Medulla oblongata (tissue), 1 donor: ENCODE measurements around the gene SYT1.
"Not testable (repeated sequence)": the region's sequence is repeated elsewhere in the genome, so short reads cannot be mapped to it uniquely, and the experiment has no call there.

Source experiments
- DNase-seq: peaks from one replicate; pipeline ENCODE4 v3.0.0-alpha.2; 2015; ENCODE audit errors: extremely low spot score

Gene SYT1

DNA sequence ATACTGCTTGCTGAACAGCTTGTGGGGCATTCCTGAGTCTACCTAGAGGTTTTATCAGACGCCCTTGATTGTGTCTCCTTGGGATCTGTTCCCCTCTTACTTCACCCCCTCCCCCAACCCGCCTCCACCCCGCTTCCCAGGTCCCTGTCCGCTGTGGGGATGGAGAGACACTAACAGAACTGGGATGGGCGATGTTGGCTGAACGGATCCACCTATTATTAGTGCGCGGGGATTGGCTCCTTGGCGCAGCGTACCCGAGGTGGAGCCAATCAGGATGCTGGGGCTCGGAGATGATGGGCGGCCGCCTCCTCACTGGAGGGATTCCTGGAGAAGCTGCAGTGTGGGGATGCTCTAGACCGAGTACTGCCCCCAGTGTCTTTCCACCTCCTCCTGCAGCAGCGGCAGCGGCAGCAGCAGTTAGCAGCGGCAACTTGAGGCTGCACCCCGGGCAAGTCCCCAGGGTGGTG is at the start of gene SYT1:
TSS of gene SYT1 (plus strand) at position 372 of the 467 bp plus-strand sequence.
- DNase-seq = peak; percentile 6

DNA sequence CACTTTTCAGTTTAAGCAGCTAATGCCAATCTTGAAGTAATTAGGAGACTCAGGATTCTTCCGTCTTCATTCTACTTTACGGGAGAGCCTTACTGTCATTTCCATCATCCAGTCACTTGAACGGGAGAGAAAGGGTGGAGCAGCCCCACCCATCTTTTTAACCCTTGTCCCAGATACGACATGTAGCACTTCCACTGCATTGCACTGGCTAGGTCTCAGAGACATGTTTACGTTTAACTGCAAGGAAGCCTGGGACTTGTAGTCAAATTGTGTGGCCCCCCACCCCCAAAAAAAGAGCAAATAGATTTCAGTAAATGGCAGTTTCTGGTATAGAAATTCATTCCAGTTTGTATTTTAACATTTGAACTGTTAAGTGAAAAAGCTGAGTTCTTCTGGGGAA is 46.1 kb upstream of the SYT1 start:
- no peak for DNase-seq

DNA sequence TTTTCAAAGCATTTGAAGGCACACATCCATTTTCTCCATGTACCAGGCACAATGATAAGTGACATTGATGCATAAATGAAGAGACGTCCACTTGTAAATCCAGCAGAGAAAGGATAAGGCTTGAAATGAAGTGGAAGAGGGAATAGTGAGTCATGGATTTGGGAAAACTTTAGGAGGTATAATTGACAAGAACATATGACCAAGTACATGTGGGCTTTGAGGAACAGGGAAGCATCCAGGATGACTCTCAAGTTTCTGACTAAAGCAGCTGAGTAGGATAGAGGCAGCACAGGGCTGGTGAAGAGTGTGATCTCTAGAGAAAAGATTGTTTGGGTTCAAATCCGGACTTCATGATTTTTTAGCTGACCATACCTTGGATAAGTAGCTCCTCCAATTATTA is 43.6 kb upstream of the SYT1 start:
- no peak for DNase-seq

DNA sequence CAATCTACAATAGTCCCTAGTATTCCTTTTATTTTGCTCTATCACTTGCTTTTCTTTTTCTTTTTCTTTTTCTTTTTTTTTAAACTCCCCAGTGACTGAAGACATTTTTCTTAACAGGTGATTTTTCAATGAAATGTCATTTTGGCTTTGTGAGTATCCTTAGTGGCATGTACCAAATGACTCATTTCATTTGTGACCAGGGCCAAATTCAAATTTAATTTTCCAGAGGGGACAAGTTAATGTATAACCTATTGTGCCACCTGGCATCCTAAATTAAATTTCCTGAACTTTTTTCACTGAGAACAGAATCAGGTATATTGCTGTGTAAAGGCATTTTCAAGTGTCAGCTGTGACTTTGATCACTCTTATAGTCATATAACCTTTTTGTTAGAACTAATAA is 39.7 kb upstream of the SYT1 start:
- DNase-seq = no peak

DNA sequence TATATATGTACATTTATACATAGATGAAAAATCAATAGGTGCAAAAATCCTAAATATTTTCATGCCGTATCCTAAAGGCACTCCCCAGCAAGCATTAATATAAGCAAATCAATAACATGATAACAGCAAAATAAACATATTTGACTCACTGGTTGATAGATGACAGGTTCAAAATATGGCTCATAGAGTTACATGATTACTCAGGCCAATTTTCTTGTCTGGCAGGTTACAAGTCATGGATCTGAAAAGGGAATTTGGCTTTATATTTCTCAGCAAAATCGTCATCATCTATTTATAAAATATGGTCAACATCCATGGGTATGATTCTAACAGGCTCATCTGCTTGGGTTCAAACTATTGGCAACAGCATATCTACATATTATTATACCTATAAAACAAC is 34.9 kb upstream of the SYT1 start:
- DNase-seq = no peak

DNA sequence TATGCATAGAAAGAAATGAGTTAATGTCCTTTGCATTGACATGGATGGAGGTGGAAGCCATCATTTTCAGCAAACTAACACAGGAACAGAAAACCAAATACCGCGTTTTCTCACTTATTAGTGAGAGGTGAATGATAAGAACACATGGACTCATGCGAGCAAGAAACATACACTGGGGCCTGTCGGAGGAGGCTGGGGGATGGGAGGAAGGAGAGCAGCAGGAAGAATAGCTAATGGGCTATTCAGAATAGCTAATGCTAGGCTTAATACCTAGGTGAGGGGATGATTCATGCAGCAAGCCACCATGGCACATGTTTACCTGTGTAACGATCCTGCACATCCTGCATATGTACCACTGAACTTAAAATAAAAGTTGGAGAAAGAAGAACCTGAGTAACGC is 29.1 kb upstream of the SYT1 start:
- DNase-seq = no peak

DNA sequence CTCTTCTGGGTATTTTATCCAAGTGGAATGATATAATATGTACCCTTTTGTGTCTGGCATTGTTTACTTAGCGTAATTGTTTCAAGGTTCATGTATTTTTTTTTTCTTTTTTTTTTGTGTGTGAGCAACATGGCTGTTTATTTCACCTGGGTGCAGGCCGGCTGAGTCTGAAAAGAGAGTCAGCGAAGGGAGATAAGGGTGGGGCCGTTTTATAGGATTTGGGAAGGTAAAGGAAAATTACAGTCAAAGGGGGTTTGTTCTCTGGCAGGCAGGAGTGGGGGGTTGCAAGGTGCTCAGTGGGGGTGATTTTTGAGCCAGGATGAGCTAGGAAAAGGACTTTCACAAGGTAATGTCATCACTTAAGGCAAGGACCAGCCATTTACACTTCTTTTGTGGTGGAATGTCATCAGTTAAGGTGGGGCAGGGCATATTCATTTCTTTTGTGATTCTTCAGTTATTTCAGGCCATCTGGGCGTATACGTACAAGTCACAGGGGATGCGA is 24.0 kb upstream of the SYT1 start:
- not testable (repeated sequence) for DNase-seq

DNA sequence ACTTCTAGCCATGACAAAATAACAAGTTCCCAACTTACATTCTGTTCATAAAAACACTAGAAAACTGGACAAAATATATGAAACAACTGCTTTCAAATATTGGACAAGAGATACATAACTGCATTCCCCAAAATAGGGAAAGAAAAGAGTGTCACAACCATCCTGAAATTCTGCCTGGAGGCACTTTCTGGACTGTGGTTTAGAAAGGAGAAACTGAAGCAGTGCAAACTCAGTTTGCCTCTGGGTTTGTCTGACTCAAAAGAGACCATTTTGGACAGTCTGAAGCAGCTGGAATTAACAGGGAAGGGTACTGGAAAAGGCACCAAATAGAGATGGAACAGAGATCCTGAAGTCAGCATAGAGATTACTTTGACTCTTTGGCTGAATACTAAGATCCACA is 11.3 kb upstream of the SYT1 start:
- no peak for DNase-seq

DNA sequence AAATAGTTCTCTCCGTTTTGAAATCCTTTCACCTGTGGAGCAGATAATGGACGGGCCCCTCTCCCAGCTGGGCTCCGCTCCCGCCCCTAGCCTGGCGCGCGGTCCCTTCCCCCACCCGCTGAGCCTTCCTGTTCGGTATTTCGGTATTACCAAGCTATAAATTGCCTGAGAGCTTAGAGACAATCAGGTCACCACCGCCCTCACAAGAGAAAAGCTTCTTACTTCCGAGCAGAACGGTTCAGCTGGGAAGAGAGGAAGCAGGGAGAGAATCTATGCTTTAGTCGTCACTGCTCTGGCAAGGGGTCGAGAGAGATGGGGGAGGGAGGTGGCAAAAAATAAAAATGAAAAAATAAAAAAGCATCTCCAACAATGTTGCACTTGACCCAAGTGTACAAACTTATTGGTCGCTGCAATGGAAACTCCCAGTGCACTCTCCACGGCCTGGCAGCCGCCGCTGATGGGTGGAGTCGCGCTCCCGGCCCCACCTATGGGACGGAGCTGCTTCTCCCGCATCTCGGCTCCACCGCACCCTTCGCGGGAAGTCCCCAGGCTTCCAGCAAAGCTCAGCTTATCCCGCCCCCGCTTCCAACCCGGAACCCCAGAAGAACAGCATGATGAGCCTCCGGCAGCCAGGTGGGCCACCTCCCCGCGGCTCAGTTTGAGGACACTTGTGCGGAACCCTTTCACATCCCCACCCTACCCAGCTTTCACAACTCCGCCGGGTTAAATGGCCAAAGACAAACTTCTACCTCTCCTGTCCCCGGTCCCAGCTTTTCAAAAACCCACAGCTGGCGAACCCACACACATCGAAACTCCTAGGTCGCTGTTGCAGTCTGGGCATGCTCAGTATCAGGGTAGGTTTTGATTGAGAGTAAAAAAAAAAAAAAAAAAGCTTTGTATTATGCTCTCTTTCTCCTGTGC is 832 bp upstream of the SYT1 start:
- DNase-seq = no peak

DNA sequence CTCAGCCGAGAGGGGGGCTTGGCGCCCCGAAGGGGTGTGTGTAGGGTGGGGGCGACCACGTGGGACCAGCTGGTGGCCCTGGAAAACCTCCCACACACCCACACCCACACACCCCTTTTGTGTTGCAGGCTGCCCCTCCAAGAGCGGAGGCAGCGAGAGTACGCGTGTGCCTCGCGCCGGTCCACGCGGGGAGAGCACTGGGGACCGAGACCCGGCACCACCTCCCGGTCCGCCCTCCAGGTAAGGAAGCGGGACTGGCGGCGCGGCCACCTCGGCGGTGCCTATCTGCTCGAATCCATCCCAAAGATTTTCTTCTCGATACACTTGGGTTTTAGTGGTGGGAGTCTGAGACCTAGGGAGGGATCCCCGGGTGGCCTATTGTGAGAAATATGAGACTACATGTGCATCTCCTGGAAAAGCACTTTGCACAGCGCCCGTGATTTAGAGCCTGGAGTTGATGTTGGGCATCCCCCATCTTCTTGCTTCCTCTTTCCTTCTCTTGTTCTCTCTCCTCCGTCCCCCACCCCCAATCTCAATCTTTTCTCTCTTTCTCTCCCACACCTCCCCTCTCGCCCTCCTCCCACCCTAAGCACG is 393 bp downstream of the SYT1 start:
- DNase-seq = no peak

DNA sequence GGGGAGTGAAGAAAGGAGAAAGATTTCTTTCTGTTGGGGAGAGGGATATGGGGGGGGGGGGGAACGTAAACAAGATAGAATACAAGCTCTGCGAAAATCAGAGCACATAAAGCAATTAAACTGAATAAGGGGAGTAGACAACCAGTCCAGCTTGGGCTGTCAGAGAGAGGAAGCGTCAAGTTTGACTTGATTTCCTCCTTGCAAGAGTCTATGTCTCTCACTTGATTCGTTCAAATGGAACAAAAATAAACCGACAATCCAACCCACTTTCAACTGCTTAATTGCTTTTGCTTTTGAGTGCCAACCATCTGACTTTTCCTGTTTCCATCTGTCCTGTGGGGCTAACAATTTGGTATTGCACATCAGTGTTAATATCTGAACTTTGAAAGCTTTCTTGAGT is 942 bp downstream of the SYT1 start:
- DNase-seq = no peak

DNA sequence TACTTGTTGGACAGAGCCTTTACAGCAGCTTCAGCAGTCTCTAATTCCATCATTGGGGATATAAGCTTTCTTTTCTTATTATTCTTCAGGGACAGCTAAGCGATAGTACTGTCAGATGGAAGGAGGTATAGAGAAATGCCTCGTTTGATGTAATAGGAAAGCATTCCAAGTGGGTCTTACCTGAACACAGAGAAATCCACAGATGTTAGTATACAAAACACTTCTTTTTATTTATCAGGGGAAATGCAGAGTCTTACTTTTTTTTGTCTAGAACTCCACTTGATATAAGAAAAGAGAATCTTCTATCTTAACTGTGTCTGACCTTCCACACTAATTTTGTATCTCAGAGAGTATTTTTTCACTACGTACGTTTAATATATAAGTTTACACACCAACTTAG is 1.9 kb downstream of the SYT1 start:
- no peak for DNase-seq

DNA sequence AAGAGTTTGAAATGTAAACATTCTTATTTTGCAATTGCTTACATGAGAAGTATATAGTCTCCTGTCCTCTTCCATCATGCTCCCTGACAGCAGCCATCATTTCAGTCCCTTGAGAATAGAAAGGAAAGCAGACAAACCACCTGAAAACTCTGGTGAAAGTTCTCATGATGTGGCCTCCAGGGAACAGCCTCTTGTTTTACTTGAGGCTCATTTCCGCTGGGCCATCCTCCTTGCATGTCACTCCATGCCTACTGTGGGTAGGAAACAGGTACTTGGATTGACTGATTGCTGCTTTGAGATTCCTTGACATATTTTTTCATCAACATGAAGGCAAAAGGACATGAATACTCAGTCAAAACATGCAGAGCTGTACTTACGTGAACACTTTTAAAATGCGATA is 6.0 kb downstream of the SYT1 start:
- no peak for DNase-seq

DNA sequence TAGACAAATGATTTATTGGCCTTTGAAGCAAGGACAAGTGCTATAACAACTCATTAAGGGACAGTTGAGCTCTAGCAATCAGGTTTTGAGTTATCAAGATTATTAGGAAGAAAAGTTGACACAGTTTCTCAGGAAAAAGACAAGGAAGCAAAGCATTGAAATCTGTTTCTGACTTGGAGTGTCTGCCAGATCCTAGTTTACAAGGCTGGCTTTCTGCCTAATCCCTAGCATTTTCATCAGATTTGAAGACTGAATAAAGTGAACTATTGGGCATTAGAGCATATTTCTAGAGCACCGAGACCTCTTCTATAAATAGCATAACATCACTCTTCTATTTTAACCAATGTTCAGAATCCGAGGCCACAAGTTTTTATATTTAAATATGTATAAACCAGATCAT is 7.0 kb downstream of the SYT1 start:
- DNase-seq = no peak

DNA sequence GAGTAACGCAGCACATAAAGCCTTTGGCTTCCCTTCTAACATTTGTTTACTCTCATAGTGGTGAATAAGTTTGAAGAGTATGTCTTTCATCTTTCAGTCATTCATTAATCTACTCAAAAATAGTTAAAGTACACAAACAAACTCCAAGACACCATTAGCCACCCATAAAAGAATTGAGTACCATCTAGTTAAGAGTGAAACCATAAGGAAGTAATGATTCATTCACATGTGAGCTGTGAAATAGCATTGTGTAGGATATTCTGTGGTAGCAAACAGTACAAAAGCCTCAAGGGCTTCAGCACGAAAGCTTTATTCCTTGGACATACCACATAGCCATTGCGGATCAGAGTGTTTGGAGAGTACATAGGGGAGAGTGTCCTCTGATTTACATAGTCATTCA is 13.9 kb downstream of the SYT1 start:
- no peak for DNase-seq

DNA sequence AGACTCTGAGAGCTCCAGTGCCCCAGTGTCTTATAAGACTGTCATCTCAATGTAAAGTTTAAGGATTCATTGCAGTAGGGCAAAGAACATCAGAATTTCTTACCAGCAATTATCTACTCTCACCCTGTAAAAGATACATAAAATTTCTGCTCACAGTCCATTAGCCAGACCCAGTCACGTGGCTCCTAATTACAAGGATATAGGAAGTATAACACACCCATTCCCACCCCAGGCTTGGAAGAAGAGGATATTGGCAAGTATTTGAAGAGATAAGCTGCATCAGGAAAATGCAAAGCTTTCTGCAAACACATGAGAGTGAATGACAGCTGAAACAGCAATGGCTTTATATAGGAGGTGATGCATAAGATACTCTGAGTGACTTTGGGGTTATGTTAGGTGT is 14.3 kb downstream of the SYT1 start:
- no peak for DNase-seq

DNA sequence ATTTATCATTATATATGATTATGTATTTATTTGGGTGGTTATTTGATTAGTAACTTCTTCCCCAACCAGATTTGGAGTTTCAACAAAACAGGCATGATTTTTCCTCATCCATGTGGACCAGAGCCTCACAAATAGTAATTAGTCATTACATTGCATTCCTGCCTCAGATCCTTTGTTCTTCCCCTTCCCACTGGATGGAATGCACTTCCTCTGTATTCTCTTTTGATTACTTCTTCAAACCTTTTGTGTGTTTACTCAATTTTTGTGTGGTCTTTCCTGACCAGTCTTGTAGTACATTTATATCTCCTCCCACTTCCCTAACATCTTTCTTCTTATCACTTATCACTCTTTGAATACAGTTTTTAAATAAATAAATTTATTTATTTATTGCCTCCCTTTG is 15.5 kb downstream of the SYT1 start:
- no peak for DNase-seq

DNA sequence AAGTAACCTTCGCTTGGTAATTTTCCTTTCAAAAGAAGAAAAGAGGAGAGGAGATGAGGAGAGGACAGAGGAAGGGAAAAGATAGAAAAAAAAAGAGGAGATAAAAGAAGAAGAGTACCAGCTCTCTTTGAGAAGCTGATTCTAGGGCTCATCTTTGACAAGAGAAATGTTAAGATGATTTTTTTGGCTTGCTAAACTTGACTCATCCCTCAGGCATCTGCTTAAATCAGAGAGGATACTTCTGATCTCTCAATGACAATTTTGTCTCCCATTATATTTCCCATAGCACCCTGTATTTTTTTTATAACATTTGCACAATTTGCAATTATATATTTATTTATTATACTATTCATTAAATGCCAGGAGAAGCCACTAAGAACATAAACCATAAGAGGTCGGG is 17.1 kb downstream of the SYT1 start:
- DNase-seq = no peak

DNA sequence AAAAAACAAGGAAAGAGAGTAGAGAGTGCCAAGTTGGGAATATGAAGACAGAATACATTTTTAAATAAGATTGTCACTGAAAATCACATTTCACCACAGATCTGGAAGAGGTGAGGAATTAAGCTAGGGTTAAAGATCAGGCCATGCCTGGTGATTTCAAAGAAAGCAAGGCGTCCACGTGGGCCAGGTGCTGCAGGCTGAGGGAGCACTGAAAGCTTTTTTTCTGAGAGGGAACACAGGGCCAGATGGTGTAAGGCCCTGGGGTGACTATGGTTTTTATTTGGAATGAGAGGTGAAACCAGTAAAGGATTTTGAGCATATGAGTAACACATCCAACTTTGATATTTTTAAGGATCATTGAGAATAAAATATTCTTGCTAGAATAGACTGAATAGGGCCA is 20.9 kb downstream of the SYT1 start:
- DNase-seq = no peak

DNA sequence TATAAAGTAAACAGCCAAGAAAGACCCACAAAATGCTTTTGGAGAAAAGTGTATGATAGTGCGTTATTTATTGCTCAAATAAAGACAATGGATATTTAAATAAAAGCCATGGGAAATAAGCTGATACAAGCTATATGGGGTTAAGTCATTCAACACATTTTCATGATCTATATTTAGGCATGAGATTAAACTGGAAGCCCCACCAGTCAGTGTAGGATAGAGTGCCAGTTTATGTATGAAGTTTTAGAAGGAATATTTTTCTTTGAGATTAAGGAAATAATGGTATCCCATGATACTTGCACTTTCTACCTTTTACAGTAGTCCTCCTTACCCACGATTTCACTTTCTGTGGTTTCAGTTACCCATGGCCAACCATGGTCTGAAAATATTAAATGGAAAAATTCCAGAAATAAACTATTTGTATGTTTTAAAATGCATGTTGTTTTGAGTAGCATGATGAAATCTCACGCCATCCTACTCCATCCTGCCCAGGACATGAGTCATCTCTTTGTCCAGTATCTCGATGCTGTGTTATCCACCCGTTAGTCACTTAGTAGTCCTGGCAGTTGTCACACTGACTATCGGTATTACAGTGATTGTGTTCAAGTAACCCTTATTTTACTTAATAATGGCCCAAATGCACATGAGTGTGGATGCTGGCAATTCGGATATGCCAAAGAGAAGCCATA is 22.3 kb downstream of the SYT1 start:
- DNase-seq = no peak

DNA sequence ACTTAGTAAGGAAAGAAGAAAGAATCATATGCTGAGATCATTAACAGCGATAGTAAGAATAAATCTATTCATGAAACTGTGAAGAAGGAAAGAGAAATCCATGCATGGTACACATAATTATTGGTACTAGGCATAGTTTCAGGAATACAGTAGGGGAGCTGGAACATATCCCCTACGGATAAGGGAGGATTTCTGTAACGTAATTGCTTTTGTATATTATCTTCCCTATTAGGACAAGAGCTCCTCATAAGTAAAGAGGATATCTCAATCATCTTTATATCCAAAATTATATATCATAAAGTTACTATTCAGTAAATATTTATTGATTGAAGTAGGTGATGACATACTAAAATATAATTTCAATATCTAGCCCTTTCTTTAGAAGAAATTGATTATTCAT is 22.9 kb downstream of the SYT1 start:
- DNase-seq = no peak

DNA sequence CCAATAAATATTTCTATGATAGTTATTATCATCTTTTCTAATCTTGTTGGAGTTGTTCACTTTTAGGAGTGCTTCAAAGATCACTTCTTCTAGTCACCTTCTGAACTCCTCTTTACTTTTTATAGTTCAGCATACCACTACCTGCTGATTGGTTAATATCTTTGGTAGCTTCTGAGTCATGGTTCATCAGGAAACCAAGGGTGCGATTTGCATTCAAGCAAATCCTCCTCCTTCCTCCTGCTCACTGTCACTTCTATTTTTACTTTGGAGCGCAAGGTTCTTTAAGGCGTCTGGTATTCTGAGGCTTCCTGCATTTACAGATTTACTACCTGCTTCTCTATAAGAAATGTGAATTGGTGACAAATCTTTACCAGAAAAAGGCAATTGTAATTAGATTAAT is 24.0 kb downstream of the SYT1 start:
- DNase-seq = no peak
